Right atrium auricular region (tissue), 2 donors: ENCODE results near the gene MAPKAPK3. TPM values are rescaled to one million over a fixed set of nuclear protein-coding genes. Genes with fewer than 3 reads are reported as not detected.

Experiments used
- DNase-seq: peaks from one replicate; pipeline ENCODE4 v3.0.0-alpha.2; 2019; ENCODE audit warnings: low spot score
- H3K27ac ChIP-seq, 2 donors: fragments of 200-600 bp; sonication (generic); 1 replicate in 1 of 2; 2 replicates in 1 of 2; pipeline ENCODE4 v1.5.1; 2016 to 2019
- H3K27me3 ChIP-seq, 2 donors: fragments of 200-600 bp; sonication (generic); one replicate each; pipeline versions ENCODE4 v1.5.1 to v1.6.0; 2017 to 2019
- H3K36me3 ChIP-seq: fragments of 200-600 bp; sonication (generic); one replicate; pipeline ENCODE4 v1.5.1; 2016
- H3K4me1 ChIP-seq, 2 donors: fragments of 200-600 bp; sonication (generic); one replicate each; pipeline versions ENCODE4 v1.5.1 to v1.6.0; 2017 to 2019
- H3K4me3 ChIP-seq, 2 donors: fragments of 200-600 bp; sonication (generic); 1 replicate in 1 of 2; 2 replicates in 1 of 2; pipeline ENCODE4 v1.5.1; 2017 to 2019; ENCODE audit warnings: mild to moderate bottlenecking in 1 of 2, moderate library complexity in 1 of 2
- H3K9me3 ChIP-seq, 2 donors: fragments of 200-600 bp; sonication (generic); one replicate each; pipeline ENCODE4 v1.5.1; 2019
- total RNA-seq, 2 donors: library from RNA; depleted of rRNA; stranded (reverse); fragments of >200 nt; gene quantifications; one replicate each; pipeline ENCODE4 v1.1.0, GENCODE V29; 2016
- TF ChIP-seq, protein P1 (sequence below), 2 donors: fragments of 200-600 bp; sonication (generic); IDR thresholded peaks; one replicate each; pipeline ENCODE4 v1.5.1; 2019; ENCODE audit warnings: antibody characterized with exemption in 2 of 2

MAPKAPK3 gene
- total RNA-seq, 2 donors from 2014 or later: 148 to 187 TPM

DNA sequence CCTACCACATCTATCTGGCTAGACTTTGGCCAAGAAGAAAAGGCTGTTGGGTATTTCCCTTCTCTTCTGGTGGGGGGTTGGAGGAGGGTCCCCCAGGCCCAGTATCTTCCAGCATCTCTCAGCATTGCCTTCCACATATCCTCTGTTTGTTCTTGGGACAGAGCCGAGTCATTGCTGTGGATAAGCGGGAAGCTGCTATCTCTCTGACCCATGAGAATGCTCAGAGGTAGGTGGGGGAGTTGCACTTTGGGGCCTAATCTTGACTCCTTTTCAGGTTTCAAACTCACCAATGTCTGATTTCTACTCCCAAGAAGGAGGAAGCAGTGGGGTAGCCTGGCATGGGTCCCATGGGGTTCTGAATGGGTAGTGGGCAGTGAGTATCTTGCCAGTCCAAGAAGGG is 39.6 kb upstream of the MAPKAPK3 start:
- Histone ChIP-seq H3K4me3 (no peak overlapping the region), H3K27ac (no peak overlapping the region), H3K9me3 (no peaks in the 10 kb centered on the region), H3K27me3 (no peaks in the 10 kb centered on the region), H3K36me3 (no peaks in the 10 kb centered on the region), H3K4me1 (peaks cover 0 to 14% of the 10 kb centered on the region in 2 donors)
- DNase-seq: no peak
- TF ChIP-seq, protein P1, sequence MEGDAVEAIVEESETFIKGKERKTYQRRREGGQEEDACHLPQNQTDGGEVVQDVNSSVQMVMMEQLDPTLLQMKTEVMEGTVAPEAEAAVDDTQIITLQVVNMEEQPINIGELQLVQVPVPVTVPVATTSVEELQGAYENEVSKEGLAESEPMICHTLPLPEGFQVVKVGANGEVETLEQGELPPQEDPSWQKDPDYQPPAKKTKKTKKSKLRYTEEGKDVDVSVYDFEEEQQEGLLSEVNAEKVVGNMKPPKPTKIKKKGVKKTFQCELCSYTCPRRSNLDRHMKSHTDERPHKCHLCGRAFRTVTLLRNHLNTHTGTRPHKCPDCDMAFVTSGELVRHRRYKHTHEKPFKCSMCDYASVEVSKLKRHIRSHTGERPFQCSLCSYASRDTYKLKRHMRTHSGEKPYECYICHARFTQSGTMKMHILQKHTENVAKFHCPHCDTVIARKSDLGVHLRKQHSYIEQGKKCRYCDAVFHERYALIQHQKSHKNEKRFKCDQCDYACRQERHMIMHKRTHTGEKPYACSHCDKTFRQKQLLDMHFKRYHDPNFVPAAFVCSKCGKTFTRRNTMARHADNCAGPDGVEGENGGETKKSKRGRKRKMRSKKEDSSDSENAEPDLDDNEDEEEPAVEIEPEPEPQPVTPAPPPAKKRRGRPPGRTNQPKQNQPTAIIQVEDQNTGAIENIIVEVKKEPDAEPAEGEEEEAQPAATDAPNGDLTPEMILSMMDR (IDR thresholded peaks at IDR 0.05): no peak

DNA sequence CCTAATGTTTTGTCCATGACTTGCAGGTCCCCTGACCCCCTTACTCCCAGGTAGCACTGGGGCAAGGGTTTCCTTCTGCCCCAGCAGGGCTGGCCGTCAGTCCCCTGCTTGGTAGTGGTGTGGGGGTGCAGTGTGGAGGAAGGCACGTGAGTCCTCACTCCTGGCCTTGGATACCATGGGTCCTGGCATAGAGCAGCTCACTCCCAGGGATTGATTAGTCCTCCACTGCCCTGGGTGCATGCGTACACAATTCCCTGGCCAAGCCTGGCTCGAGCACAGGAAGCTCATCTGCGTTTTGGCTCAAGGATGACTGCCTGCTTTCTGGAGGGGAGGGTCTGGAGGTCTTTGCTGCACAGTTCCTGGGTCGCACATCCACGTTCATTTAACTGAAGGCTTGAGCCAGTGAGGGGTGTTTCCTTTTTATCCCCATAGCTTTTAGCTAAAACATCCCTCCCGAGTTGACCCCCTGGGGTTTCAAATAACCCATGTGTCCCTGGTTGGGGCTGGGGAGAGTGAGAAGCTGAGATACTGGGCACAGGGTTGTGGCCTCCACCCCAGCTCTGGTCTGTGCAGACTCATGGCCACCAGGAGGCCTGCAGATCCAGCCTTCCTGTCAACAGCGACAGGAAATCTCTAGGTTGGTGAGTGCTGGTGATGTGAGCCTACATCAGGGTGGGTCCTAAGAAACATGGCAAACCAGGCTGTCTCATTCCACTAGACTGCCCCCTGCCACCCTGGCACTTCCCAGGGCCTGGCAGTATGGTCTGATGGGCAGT is 36.1 kb upstream of the MAPKAPK3 start:
- H3K9me3 ChIP-seq: no peaks in the 10 kb centered on the region
- peak overlapping the region in 1 of 2 donors; percentile 82 for H3K27ac ChIP-seq
- H3K4me1 ChIP-seq: peaks cover 0 to 37% of the 10 kb centered on the region in 2 donors
- no peak for DNase-seq
- TF ChIP-seq, protein P1 (IDR thresholded peaks at IDR 0.05): peak in 1 of 2 donors; percentile 15
- H3K27me3 ChIP-seq: no peaks in the 10 kb centered on the region
- no peak overlapping the region for H3K4me3 ChIP-seq
- H3K36me3 ChIP-seq: no peaks in the 10 kb centered on the region

DNA sequence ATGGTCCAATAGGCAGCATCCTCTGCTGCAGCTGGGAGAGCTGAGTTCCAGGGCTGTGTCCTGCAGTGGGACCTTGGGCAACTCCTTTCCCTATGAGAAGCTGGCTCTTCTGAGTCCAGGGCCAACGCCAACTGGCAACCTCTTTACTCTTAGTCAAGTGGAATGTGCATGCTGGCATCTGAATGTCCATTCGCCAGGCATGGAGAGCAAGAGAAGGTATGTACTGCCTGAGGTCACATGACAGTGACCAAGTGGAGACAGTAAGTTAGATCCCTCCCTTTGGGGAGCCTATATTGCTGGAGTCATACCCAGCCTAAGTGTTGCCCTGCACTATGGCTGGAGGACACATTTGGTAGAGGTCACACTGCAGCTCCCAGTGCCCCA is 35.5 kb upstream of the MAPKAPK3 start:
- no peak for DNase-seq
- Histone ChIP-seq H3K36me3 (no peaks in the 10 kb centered on the region), H3K4me1 (peaks cover 0 to 37% of the 10 kb centered on the region in 2 donors), H3K4me3 (no peak overlapping the region), H3K27ac (peak overlapping the region; percentile 82 to 96), H3K9me3 (no peaks in the 10 kb centered on the region), H3K27me3 (no peaks in the 10 kb centered on the region)
- TF ChIP-seq, protein P1 (IDR thresholded peaks at IDR 0.05): no peak

DNA sequence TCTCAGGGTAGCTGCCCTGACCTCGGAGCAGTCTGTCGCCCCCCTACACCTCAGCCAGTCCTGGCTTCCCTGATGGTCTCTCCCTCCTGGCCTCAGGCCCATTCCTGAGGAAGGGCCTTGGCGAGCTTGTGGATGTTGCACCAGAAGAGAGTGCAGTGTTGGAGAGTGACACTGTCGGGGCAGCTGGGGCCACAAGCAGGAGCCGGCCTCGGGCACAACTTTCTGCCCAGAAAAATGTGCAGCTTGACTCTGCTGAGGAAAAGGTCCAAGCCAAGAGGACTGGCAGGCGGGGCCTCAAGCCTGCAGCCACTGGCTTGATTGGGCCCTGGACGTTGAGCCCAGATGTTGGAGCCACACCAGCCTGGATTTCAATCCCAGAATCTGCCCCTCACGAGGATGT is 34.9 kb upstream of the MAPKAPK3 start:
- TF ChIP-seq, protein P1 (IDR thresholded peaks at IDR 0.05): no peak
- no peaks in the 10 kb centered on the region for H3K36me3 ChIP-seq
- no peak overlapping the region for H3K4me3 ChIP-seq
- H3K9me3 ChIP-seq: no peaks in the 10 kb centered on the region
- no peak for DNase-seq
- peak overlapping the region; percentile 82 to 96 for H3K27ac ChIP-seq
- peaks cover 0 to 42% of the 10 kb centered on the region in 2 donors for H3K4me1 ChIP-seq
- H3K27me3 ChIP-seq: no peaks in the 10 kb centered on the region

DNA sequence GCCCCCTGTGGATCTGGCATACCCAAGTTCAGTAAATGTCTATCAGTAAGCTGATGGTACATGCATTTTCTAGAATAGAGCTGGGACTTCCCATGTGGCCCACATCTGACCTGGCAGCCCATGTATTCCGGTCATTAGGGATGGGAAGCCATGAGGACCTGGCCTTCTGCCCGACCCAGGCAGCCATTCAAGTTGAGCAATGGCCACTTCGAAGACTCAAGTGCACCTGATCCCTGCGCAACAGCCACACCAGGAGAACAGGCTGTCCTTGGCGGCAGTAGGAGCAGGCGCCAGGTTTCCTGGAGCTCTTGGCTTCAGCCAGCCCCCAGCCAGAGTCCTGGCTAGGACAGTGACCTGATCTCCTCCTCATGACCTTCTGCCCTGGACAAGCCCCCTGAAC is 33.1 kb upstream of the MAPKAPK3 start:
- TF ChIP-seq, protein P1 (IDR thresholded peaks at IDR 0.05): no peak

More for the DNA sequence above, 33.1 kb upstream of the MAPKAPK3 start:
- Histone ChIP-seq H3K4me1 (peaks cover 0 to 58% of the 10 kb centered on the region in 2 donors), H3K4me3 (no peak overlapping the region), H3K9me3 (no peaks in the 10 kb centered on the region), H3K27me3 (no peaks in the 10 kb centered on the region), H3K36me3 (no peaks in the 10 kb centered on the region), H3K27ac (peak overlapping the region; percentile 82 to 96)
- DNase-seq: peak; percentile 89
